ENCODE results near the gene FRMD1.

- TF ChIP-seq CTCF (IDR thresholded peaks at IDR 0.05) (no peak), POLR2AphosphoS5 (IDR thresholded peaks at IDR 0.05) (no peak)
Observed at GRCh38 chr6:168043848-168044415, 35.1 kb downstream of the FRMD1 start.

All from upper lobe of left lung (tissue), 4 donors.